ENCODE measurements around the gene CEPT1.

DNA sequence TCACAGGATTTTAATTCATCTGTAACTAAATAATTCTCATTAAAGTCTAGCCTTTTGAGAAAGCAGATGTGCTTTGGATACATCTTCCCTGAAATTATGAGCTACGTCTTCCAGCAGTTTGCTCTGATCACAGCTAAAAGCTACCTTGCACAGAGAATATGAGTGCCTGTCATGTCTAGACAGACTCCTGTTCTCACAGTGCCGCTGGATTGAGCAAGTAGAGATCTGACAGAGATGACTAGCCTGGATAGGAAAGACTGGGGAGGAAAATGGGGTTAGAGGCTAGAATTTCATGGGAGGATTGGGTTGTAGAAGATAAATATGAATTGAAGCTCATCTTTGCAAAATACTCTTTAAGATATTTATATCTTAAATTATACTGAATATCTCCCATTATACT lies 24.1 kb downstream of the CEPT1 start:
- TF ChIP-seq, protein P1, sequence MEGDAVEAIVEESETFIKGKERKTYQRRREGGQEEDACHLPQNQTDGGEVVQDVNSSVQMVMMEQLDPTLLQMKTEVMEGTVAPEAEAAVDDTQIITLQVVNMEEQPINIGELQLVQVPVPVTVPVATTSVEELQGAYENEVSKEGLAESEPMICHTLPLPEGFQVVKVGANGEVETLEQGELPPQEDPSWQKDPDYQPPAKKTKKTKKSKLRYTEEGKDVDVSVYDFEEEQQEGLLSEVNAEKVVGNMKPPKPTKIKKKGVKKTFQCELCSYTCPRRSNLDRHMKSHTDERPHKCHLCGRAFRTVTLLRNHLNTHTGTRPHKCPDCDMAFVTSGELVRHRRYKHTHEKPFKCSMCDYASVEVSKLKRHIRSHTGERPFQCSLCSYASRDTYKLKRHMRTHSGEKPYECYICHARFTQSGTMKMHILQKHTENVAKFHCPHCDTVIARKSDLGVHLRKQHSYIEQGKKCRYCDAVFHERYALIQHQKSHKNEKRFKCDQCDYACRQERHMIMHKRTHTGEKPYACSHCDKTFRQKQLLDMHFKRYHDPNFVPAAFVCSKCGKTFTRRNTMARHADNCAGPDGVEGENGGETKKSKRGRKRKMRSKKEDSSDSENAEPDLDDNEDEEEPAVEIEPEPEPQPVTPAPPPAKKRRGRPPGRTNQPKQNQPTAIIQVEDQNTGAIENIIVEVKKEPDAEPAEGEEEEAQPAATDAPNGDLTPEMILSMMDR (IDR thresholded peaks at IDR 0.05; ENCODE audit: poor library complexity) = no peak
- TF ChIP-seq EZH2phosphoT487 (IDR thresholded peaks at IDR 0.05; ENCODE audit: low read depth, severe bottlenecking, unreplicated experiment) = no peak
- TF ChIP-seq EZH2 (IDR thresholded peaks at IDR 0.05; ENCODE audit: borderline replicate concordance) = no peak

All from hepatocyte (in vitro differentiated cells).